BJ (cell line): ENCODE data around the gene CEND1. TPM values are rescaled to one million over a fixed set of nuclear protein-coding genes. Genes with fewer than 3 reads are reported as not detected.
A peak's percentile ranks its signal among the peaks of the same experiment; 100 is the strongest.

Experiments used
- CTCF ChIA-PET: fragments of 350-600 bp; formaldehyde crosslinking; extraction: SDS; loops from one replicate; lab custom pipeline; 2021; ENCODE audit warnings: antibody characterized with exemption, inconsistent platforms; lab: Yijun Ruan, JAX
- POLR2A ChIA-PET: fragments of 300-600 bp; sonication (Branson Sonifier 250); formaldehyde crosslinking; extraction: SDS; loops from one replicate; lab custom pipeline; 2021; ENCODE audit warnings: antibody characterized with exemption; lab: Charles Lee
- DNase-seq: peaks from one replicate; pipeline ENCODE4 v3.0.0-alpha.2; 2011; ENCODE audit warnings: low read depth
- H3K27me3 ChIP-seq: 2 replicates; pipeline ENCODE4 v1.6.0; 2011; ENCODE audit warnings: low read length; ENCODE audit not compliant: control insufficient read depth, insufficient read depth
- H3K36me3 ChIP-seq: 2 replicates; pipeline ENCODE4 v1.5.1; 2011; ENCODE audit warnings: low read length; ENCODE audit not compliant: control insufficient read depth, insufficient read depth
- H3K4me3 ChIP-seq: 2 replicates; pipeline ENCODE4 v1.5.1; 2011; ENCODE audit warnings: low read depth, mild to moderate bottlenecking, control low read depth, low read length
- CTCF ChIP-seq: IDR thresholded peaks from 2 replicates; pipeline ENCODE4 v1.5.1; 2011; ENCODE audit warnings: low read depth, mild to moderate bottlenecking, control low read depth, inconsistent platforms, low read length, moderate library complexity; ENCODE audit not compliant: insufficient read depth
- polyA plus RNA-seq: library from polyadenylated mRNA; depleted of rRNA; stranded (reverse); fragments of >200 nt; gene quantifications from 2 replicates; pipeline ENCODE4 v1.2.3, GENCODE V29; 2011

The CEND1 gene
- polyA plus RNA-seq, 1 experiment = 0.23 TPM

GRCh38 chr11:790721-791564 is 1.1 kb upstream of the CEND1 start:
- H3K36me3 ChIP-seq = peaks cover 2% of the 10 kb centered on the region
- TF ChIP-seq CTCF = no peak
- ChIA-PET POLR2A (no interaction called here), CTCF (interaction anchor here (0.7 kb wide), 2 partner anchors 23 to 89 kb away, joined by 3 read pairs; no protein-coding TSS in a partner anchor)
- H3K27me3 ChIP-seq = no peaks in the 10 kb centered on the region
- no peak for DNase-seq
- H3K4me3 ChIP-seq = no peak overlapping the region

- ChIA-PET CTCF (no interaction called here), POLR2A (no interaction called here)
- Histone ChIP-seq H3K36me3 (peaks cover 2% of the 10 kb centered on the region), H3K4me3 (peak overlapping the region; percentile 23), H3K27me3 (no peaks in the 10 kb centered on the region)
- no peak for TF ChIP-seq CTCF
- DNase-seq = no peak
These were observed 643 bp downstream of the CEND1 start for GRCh38 chr11:788953-789940.

- peaks cover 2% of the 10 kb centered on the region for H3K36me3 ChIP-seq
- TF ChIP-seq CTCF = no peak
- no peak for DNase-seq
- POLR2A ChIA-PET = no interaction called here
- CTCF ChIA-PET = interaction anchor here (0.5 kb wide), 1 partner anchor 177 kb away, joined by 3 read pairs; no protein-coding TSS in a partner anchor
- no peaks in the 10 kb centered on the region for H3K27me3 ChIP-seq
- no peak overlapping the region for H3K4me3 ChIP-seq
These were observed 1.8 kb downstream of the CEND1 start for GRCh38 chr11:788009-788640.

GRCh38 chr11:787084-787675 is 2.7 kb downstream of the CEND1 start:
- POLR2A ChIA-PET = no interaction called here
- Histone ChIP-seq H3K36me3 (peaks cover 2% of the 10 kb centered on the region), H3K27me3 (no peaks in the 10 kb centered on the region), H3K4me3 (no peak overlapping the region)
- DNase-seq = no peak
- CTCF ChIA-PET = no interaction called here
- no peak for TF ChIP-seq CTCF
